Measurements from ENCODE around the gene ALKAL2.

- TF ChIP-seq GATA2 (IDR thresholded peaks at IDR 0.05; ENCODE audit: low read depth, low read length) (no peak), GATA3 (IDR thresholded peaks at IDR 0.05; ENCODE audit: low read depth, low read length) (no peak)
Measured at GRCh38 chr2:257429-257828, 30.5 kb downstream of the ALKAL2 start.

Measured in SH-SY5Y (cell line).